ENCODE results near the gene GLP1R.
"Not testable (repeated sequence)": the region's sequence is repeated elsewhere in the genome, so short reads cannot be mapped to it uniquely, and the experiment has no call there.

GLP1R gene

GRCh38 chr6:39130691-39131090 is 82.1 kb downstream of the GLP1R start:
- DNase-seq: no peak

GRCh38 chr6:39134761-39135160 is 86.2 kb downstream of the GLP1R start:
- not testable (repeated sequence) for DNase-seq

- DNase-seq: not testable (repeated sequence)
Measured at GRCh38 chr6:39136207-39136606, 87.6 kb downstream of the GLP1R start.

- peak; percentile 46 for DNase-seq
Measured at GRCh38 chr6:39137245-39137644, 88.7 kb downstream of the GLP1R start.

All from fibroblast of skin of scalp (primary cell).